Hindlimb muscle (tissue), 1 donor: ENCODE measurements around the gene SLC22A17. TPM values are rescaled to one million over a fixed set of nuclear protein-coding genes. Genes with fewer than 3 reads are reported as not detected.
A peak's percentile ranks its signal among the peaks of the same experiment; 100 is the strongest.
"Not testable (repeated sequence)": the region's sequence is repeated elsewhere in the genome, so short reads cannot be mapped to it uniquely, and the experiment has no call there.

Source experiments
- DNase-seq: peaks from one replicate; pipeline ENCODE4 v3.0.0-alpha.2; 2013
- polyA plus RNA-seq: library from polyadenylated mRNA; unstranded; fragments of 120-200 nt; gene quantifications from one replicate; pipeline ENCODE4 v1.2.1, GENCODE V29; 2013; ENCODE audit not compliant: insufficient read length

SLC22A17 gene
- polyA plus RNA-seq = 21.2 TPM

DNA sequence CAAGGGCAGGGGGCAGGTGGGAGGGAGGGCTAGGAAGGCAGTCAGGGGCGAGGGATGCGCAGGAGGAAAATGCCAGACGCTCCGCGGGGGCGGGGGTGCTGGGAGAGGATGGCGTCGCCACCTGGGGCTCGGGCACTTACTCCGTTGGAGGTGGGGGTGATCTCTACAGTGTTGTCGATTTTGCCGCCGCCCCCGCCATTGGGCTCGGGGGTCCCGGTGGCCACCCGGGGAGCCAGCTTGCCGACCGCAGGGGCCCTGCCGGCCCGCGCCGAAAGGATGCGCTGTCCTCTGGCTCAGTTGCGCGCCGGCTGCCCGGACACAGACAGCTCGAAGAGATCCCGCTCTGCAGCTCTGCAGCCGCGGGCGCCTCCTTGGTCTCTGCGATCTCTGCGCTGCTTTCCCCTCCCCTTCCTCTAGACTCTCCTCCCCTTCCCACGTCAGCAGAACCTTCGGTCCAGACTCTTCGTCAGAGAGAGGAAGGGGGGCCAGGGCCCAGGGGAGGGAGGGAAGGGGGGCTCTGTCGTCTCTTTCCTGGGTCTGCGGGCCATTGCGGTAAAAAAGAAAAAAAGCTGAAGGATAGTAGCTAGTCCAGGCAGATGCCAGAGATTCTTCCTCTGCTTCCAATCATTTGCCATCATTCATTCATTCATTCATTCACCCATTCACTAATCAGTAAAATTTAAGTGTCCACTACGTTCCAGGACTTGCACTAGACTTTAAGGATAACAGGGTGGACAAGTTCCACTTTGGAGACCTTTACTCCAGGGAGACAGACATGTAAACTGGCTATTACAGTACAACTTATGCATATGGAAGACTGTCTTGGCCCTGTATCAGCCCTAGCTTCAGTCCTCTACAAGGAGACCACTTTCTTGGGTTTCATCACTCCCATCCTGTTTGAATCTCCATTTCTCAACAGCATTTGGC lies at the start of gene SLC22A17:
Gene SLC22A17, minus strand, starts transcription at position 382 of the 927 bp plus-strand sequence.
- DNase-seq = peak; percentile 91

DNA sequence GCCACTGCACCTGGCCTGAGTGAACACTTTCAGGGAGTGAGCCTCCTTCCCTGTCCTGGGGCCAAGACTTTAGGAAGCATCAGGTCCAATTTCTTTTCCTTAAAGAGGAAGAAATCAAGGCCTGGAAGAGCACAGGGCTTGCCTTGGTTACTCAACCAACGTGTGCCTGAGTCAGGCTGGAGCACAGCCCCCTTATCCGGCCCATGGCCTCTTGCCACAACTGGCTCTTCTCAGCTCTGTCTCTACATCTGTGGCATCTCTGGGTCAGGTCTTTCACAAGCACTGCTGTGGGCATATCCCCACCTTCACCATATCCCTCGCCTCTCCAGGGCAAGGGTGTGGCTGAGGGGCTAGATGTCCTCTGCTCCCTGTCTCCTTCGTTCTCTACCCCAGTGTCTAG lies 48.6 kb upstream of the SLC22A17 start:
- no peak for DNase-seq

DNA sequence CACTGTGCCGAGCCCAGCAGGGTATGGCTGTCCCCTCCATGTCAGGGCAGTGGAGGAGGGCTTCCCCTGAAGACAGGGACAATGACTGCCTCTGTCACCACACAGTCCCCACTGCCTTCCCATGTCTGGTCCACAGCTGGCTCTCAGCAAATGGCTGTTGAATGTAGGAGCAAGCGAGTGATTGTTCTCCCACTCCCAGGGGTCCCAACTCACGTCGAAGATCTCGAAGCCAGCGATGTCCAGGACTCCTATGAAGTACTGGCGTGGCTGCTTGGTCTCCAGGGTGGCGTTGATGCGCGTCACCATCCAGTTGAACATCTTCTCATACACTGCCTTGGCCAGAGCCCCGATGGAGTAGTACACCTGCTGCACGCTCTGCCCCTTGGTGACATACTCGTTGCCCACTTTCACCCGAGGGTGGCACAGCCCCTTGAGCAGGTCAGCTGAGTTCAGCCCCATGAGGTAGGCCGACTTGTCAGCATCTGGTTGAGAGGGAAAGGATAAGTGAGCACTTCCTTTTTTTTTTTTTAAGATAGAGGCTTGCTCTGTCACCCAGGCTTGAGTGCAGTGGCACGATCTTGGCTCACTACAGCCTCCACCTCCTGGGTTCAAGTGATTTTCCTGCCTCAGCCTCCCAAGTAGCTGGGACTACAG lies 47.9 kb upstream of the SLC22A17 start:
- not testable (repeated sequence) for DNase-seq

DNA sequence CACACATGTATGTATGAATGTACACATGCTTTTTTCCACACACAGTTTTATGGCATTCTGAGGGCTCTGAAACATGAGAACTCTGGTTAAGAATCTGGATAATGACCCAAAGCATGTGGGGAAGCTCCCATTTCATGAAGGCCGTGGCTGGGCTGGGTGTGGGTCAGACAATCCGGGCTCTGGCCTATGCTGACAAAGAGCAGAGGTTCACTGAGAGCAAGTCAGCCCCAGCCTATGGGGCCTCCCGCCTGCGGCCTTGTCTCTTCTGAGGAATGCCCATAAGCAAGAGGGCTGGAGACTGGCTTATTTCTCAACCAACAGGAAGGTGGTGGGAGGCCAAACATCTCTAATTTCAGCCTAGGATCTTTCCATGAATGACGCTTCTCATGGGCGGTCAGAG lies 46.9 kb upstream of the SLC22A17 start:
- no peak for DNase-seq

DNA sequence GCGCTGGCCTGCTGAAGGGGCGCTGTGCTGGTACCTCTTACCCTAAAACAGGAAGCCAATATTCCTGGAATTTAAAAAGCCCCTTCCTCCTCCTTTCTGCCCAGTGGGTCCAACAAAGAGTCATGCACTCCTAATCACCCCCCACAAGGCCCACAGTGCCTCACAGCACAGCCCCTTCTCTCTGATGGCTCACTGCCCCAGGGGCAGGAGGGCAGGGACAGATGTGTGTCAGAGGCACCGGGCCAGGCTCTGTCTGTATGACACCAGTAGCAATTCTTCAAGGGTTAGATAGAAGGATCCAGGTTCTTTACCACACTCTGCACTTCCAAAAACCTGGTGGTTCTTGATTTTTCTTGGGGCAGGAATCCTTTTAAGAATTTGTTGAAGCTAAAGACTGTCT lies 46.4 kb upstream of the SLC22A17 start:
- no peak for DNase-seq

DNA sequence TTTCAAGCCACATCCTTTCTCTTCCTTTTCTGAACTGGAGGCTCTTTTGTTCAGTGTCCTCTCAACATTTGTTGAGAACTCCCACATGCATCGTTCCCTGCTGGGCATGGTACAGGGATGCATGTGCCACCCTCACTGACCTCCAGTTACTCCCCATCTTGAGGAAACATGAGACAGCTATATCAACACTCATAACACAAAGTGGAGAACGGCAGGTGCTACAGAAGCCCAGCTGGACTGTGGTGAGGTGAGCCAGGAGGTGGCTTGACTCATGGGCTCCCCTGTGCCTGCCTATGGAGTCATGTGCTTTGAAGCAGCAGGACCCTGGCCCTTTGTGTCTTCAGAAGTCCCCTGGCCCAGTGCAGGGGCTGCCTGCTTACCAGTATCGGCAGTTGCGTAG lies 45.7 kb upstream of the SLC22A17 start:
- DNase-seq = no peak

DNA sequence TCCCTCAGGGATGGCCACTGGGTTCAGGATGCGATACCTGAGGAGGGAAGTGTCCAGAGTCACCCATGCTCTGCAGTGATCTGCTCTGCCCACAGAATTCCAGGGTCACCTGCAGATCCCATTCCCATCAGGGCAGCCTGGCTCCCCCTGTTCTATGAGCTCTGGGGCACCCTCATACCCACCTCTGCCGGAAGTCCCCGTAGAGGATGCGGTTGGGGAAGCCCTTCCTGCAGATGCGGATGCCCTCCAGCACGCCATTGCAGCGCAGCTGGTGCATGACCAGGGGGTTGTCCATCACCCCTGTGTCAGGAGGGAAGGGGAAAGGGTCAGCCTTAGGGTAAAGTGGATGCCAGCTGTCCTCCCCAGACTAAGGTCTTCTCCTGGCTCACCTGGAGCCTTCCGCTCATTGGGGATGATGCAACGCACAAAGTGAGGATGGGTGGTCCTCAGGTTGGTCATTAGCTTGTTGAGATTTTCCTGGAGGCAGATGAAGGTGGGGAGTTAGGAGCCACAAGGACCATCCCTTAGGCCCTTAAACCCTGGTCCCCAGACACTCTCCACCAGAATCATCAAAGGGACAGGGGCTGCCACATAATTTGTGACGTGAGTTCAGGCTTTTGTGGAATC lies 44.2 kb upstream of the SLC22A17 start:
- no peak for DNase-seq

DNA sequence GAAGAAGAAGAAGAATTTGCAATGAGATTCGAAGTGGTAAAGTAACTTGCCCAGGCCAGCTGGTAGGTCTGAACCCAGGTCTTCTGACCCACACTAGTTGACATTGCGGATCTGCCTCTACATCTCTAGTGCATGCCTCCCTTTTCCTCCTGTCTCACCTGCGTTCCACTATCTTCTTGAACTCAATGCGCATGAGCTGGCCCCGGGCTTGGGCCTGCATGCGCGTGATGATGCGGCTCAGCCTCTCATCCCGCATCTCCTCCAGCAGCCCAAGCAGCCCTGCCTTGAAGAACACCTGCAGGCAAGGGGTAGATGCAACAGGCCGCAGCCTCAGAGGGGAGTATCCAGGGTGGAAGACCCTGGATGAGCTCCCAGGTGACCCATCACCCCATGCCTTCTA lies 43.4 kb upstream of the SLC22A17 start:
- DNase-seq = no peak

DNA sequence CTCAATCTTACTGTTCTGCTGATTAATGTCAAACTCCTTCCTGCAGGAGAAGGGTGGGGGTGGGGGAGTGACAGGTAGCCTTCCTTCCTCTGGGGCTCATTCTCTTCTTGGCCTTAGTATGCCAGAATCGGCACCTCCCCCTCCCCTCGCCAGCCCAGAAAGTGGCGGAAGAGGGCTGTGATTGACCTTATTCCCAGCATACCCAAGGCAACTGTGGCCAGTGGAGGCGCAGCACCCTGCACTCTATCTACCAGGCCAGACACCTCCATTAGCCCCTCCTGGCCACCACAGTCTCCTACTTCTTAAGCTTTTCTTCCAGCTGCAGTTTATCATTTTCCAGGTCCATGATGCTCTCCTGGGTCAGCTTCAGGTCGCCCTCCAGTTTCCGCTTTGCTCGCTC lies 39.9 kb upstream of the SLC22A17 start:
- no peak for DNase-seq

DNA sequence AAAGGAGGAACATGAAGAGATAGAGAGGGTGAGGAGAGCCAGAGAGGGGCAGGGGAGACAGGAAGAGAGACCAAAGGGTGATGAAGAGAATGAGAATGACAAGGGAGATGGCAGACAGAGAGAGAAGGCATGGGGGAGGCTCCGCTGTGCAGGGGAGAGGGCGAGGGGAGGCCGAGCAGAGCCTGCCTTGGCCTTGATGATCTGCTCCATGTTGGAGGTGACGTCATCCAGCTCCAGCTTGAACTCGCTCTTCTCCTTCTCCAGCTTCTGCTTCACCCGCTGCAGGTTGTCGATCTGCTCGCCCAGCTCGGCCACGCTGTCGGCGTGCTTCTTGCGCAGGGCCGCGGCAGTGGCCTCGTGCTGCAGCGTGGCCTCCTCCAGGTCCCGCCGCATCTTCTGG lies 37.2 kb upstream of the SLC22A17 start:
- not testable (repeated sequence) for DNase-seq

DNA sequence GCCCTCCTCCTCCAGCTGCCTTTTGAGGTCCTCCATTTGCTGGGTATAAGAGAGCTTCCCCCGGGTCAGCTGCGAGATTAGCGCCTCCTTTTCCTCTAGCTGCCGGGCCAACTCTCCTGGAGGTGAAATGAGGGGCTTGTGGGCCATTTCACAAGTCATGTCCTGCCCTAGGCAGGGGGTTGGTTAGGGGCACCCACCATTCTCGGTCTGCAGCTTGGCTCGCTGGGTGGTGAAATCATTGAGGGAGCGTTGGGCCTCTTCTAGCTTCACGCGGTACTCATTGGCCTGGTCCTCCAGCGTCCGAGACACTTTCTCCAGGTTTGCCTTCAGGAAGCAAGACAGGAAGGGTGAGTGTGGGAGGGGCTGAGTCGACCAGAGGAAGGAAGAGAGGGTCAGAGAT lies 36.7 kb upstream of the SLC22A17 start:
- DNase-seq = no peak

DNA sequence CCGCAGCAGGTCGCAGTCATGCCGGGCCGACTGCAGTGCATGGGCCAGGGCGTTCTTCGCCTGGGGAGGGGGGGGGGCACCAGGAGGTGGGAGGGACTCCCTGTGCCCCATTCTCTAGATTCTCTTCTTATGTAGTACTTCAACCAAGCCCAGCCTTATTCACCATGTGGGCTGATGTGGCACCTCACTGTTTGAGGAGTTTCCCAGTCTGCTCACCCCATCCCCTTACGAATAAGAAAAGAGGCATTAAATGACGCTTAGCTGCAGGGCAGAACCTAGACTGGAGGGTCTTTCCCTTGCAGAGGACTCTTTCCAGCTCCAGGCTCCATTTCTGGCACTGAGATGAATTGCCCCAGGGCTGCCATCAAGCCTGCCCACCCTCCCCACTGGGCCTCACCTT lies 36.3 kb upstream of the SLC22A17 start:
- no peak for DNase-seq

DNA sequence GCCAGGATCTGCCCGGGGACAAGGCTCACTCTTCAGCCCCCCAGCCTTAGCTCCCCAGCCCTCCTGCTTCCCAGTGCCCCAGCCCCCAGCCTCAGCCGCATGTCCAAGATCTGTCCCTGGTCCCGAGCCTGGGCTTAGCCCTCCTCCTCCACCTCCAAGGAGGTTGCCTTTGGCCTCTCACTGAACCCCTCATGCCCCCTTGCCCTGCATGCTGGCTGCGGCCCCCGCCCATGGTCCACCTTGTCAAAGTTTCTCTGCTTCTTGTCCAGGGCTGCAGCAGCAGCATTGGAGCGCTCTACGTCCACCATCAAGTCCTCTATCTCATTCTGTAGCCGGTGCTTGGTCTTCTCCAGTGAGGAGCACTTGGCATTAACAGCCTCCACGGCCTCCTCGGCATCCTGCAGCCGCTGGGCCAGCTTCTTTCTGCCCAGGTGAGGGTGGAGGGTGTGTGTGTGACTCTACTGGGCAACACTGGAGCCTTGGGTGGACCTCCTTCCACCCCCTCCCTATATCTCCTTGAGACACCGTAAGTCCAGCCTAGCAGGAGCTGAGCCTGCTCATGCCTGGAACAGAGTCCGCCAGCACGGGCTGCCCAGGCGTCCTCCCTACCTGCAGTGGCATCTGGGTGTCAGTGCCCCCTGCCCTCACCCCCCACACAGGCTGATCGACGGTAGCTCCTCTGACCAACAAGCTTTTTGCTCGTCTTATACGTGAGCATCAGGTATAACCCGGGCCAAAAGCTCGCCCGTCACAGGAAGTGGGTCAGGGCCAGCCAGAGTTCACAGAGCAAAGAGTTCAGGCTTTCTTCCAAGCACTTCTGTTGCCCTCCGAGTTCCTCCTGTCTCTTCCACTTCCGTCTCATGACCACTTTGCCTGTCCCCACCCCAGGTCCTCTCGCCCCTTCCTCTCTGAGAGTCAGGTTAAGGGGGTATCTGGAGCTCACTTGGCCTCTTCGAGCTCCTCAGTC lies 35.5 kb upstream of the SLC22A17 start:
- no peak for DNase-seq

DNA sequence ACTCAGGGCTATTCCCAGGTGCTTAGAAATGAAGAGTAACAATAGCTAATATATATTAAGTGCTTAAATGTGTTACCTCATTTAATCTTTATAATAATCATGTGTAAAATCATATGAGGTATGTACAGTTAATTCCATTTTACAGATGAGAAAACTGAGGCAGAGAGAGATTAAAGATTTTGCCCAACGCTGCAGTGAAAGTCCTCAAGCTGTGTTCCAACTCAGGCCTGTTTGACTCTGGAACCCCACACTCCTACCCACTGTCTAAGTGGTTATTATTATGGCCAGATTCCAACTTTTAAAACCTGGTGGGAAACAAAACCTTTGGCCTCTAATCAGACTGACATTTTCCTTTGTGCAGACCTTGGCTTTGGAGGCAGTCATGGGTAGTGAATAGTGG lies 34.3 kb upstream of the SLC22A17 start:
- no peak for DNase-seq

DNA sequence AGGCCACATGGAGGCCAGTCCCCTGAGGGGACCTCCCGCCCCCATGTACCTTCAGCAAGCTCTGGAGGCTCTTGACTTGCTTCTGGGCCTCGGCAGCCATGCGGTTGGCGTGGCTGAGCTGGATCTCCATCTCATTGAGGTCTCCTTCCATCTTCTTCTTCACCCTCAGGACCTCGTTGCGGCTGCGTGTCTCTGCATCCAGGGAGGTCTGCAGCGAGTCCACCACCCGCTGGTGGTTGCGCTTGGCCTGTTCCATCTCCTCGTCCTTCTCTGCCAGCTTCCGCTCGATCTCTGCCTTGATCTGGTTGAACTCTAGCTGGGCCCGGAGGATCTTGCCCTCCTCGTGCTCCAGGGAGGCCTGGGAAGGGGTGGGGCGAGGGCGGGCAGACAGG lies 33.6 kb upstream of the SLC22A17 start:
- DNase-seq = not testable (repeated sequence)

DNA sequence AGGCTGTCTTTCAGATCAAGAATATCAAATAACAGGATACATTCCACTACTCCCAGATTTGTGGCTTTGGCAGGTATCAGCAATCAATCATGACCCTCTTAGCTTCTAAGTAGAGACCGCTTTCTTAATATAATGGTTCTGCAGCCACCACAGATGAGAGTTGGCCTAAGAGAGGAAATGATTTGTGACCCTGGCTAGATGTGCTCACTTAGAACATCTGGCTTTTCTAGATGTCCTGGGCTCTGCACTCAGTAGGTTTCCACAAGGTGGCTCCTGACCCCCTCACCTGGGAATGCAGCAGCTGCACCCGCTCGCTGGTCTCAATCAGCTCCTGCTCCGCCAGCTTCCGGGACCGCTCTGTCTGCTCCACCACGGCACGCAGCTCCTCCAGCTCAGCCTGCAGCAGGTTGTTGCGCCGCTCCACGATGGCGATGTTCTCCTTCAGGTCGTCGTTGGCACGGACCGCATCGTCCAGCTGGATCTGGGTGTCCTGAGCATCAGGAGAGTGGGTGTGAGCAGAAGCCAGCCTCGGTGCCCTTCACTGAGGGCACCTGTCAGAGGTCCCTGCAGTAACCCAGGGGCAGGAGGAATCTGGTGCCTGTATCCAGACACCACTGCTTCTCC lies 33.1 kb upstream of the SLC22A17 start:
- DNase-seq = no peak

DNA sequence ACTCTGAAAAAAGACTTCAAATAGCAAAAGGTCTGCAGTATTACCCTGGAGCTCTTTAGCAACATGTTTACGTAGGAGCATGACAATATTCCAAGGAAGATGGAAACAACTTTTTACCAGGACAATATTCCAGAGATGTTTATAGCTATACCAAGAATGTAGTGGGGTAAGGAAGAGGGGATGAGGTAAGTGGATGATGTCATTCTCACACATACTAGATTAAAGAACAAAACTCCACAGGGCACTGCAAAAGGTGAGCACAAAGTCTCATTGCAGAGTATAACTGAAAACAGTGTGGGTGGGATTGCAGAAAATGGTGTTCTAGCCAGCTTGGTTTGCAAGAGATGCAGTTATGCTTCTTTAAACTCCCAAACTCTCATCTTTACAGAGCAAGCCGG lies 32.6 kb upstream of the SLC22A17 start:
- no peak for DNase-seq

DNA sequence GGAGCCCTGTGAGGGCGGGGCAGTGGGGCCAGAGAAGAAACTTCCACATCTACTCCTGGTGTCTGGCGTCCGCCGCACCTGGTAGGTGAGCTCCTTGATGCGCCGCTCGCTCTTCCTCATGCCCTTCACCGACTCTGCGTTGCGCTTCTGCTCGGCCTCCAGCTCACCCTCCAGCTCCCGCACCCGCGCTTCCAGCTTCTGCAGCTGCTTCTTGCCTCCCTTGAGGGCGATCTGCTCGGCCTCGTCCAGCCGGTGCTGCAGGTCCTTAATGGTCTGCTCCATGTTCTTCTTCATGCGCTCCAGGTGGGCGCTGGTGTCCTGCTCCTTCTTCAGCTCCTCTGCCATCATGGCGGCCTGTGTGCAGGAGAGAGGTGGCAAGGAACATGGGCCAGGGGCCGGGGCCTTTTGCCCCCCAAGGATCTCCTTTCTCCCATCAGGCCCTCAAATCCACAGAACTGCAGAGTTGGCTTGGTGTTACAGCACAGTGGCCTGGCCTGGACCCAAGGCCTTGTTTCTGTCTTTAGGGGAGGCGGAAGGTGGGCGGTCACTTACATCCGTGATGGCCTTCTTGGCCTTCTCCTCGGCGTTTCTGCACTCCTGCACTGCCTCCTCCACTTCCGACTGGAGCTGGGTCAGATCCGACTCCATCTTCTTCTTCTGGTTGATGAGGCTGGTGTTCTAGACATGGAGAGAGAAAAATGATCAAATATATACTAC lies 31.8 kb upstream of the SLC22A17 start:
- DNase-seq = no peak

DNA sequence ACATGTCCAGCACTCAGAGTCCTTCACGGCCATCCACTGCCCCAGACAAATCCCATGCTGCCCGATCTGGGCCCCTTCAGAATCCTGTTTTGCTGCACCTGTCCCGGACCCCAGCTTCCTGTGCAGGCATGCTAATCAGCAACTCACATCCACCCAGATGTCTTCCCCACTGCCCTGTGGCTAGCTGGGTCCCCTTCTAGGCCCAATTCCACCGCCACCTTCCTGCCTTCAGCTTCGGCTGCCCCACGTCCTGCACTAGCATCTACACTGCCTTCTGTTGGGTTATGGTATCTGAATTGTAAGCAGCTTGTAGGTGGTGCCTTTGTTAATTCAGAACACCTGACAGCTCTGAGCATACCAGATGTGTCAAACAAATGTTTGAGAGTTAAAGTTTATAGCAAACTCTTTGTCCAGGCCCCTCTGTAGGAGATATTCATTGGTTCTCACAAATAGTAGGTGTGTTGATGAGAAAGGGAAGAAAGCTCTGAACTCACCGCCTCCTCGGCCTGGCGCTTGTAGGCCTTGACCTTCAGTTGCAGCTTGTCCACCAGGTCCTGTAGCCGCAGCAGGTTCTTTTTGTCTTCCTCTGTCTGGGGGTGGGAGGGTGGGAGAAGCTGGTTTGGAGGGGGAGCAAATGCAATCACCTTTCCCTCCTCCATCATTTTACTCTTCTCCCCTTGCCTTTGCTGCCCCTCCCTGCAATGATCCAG lies 30.2 kb upstream of the SLC22A17 start:
- no peak for DNase-seq

DNA sequence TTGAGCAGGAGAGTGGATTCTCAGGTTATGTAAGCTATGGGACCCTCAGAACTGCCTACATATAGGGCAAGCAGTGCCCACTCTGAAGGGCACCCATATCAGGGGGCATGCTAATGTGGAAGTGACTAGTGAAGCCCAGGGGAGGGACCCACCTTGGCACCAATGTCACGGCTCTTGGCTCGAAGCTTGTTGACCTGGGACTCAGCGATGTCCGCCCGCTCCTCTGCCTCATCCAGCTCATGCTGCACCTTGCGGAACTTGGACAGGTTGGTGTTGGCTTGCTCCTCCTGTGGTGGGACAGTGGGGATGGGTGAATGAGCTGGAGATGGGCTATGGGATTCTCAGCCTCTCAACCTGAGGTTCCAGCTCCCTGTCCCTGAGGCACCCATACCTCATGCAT lies 29.6 kb upstream of the SLC22A17 start:
- DNase-seq = no peak

DNA sequence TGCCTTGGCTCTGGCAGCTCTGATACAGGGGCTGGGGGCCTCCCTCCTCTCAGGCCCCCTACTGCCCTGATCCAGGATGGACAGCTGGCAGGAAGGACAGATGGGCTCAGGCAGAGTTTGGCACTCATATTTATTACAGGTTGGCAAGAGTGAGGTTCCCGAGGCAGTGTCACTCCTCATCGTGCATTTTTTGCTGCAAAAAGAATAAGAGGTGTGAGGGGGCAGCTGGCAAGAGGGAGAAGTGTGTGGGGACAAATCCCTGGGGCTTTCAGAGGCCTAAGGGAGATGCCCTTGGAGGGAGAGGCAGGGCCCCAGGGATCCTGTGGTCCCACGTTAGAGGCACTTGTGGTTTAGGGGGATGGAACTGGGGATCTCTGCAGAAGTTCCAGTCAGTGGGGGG lies 29.2 kb upstream of the SLC22A17 start:
- DNase-seq = no peak
